HG03565 (cell line): ENCODE data around the gene APH1A.
A peak's percentile ranks its signal among the peaks of the same experiment; 100 is the strongest.
"Not testable (repeated sequence)": the region's sequence is repeated elsewhere in the genome, so short reads cannot be mapped to it uniquely, and the experiment has no call there.

Experiments
- ATAC-seq: cut with Tn5 transposase; IDR thresholded peaks from one replicate; pipeline ENCODE4 v1.9.1; 2021; ENCODE audit warnings: mild to moderate bottlenecking, moderate library complexity; ENCODE audit not compliant: unreplicated experiment

APH1A gene

GRCh38 chr1:150234566-150235293 lies 34.1 kb downstream of the APH1A start:
- ATAC-seq, result peak; percentile 37

DNA sequence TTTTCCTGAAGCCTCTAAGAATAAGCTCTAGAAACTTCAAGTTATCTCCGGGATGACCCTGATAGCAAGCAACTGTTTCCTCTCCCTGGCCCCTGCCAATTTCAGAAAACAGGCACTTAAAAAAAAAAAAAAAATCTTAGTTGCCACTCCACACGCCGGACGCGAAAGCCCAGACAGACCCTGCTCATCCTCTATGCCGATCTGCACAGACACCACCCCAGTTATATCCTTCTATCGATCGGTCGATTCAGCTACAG lies 34.6 kb downstream of the APH1A start:
- no peak for ATAC-seq

- ATAC-seq, result no peak
Measured at GRCh38 chr1:150233359-150234308, 35.2 kb downstream of the APH1A start.

GRCh38 chr1:150232921-150233320 lies 35.9 kb downstream of the APH1A start:
- ATAC-seq, result not testable (repeated sequence)

DNA sequence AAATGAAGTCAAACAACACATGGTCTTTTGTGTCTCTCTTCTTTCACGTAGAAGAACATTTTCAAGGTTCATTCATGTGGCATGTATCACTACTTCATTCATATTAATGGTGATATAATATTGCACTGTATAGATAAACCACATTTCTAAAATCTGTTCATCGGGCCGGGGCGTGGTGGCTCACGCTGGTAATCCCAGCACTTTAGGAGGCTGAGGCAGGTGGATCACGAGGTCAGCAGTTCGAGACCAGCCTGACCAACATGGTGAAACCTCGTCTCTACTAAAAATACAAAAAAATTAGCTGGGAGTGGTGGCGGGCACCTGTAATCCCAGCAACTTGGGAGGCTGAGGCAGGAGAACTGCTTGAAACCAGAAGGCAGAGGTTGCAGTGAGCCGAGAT lies 40.6 kb downstream of the APH1A start:
- ATAC-seq, result not testable (repeated sequence)

GRCh38 chr1:150227228-150227627 lies 41.6 kb downstream of the APH1A start:
- no peak for ATAC-seq

DNA sequence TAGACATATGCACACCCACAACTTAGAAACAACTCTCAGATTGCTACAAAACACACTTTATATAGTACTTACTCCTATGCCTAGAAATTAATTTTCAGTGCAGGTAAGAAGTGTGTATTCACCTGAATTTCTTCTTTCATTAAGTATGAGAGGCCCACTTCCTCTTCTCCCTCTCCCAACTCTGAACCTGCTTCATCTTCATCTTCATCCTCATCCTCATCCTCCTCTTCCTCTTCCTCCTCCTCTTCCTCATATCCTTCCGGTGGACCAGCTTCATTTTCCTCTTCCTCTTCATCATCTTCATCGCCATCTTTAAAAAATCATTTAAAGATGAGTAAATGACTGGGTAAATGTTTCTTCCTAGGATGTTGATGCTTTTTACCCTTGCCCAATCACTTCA lies 42.3 kb downstream of the APH1A start:
- no peak for ATAC-seq

- ATAC-seq, result no peak
Measured at GRCh38 chr1:150225546-150225945, 43.3 kb downstream of the APH1A start.

DNA sequence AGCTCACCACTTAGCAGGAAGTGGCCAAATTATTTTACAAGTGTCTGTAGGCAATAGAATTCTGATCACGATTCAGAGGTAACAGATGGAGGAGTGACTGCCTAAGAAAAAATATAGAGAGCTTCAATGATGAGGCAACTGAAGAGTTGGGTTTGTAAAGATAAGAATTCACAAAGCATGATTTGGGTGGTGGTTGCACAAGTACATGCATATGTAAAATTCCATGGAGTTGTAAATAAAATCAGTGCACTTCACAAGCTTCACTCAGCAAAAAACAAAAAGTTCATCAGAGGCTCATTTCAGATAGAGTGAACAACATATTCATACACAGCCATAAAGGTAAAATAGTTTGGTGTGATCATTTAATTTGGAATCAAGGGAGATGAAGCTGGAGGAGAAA lies 43.8 kb downstream of the APH1A start:
- ATAC-seq, result no peak

- ATAC-seq, result no peak
Measured at GRCh38 chr1:150221552-150221951, 47.3 kb downstream of the APH1A start.

- ATAC-seq, result not testable (repeated sequence)
Measured at GRCh38 chr1:150215855-150216254, 53.0 kb downstream of the APH1A start.
